ENCODE measurements around the gene CCDC178.

- TF ChIP-seq CTCF (conservative IDR thresholded peaks at IDR 0.05) (no peak), ZFX (IDR thresholded peaks at IDR 0.05) (no peak)
Observed at GRCh38 chr18:33159151-33159550, 281.4 kb downstream of the CCDC178 start.
